Neural progenitor cell (in vitro differentiated cells): ENCODE data around the gene SH2D2A.

Experiments used
- CTCF ChIP-seq: fragments of 200-600 bp; sonication (generic); IDR thresholded peaks from 2 replicates; pipeline ENCODE4 v1.5.1; 2017; ENCODE audit warnings: antibody characterized with exemption, mild to moderate bottlenecking
- EZH2phosphoT487 ChIP-seq: fragments of 200-600 bp; sonication (generic); IDR thresholded peaks from 2 replicates; pipeline ENCODE4 v1.6.1; 2017; ENCODE audit warnings: antibody characterized with exemption

GRCh38 chr1:156846643-156847042 lies 30.0 kb upstream of the SH2D2A start:
- no peak for TF ChIP-seq CTCF
- no peak for TF ChIP-seq EZH2phosphoT487
